Activated T-helper 17 cell treated with anti-CD3 and anti-CD28 coated beads, Interleukin-2, amount 50 U/mL, for 72 hours (primary cell): ENCODE measurements around the gene EYA2. TPM values are rescaled to one million over a fixed set of nuclear protein-coding genes. Genes with fewer than 3 reads are reported as not detected.

Experiments used
- ATAC-seq: fragments of 150-1000 bp; cut with Tn5 transposase; replicated peaks from 2 replicates; pipeline ENCODE4 v1.10.0; 2021; ENCODE audit warnings: mild to moderate bottlenecking, moderate library complexity
- H3K27ac Mint-ChIP-seq: one replicate; pipeline ENCODE4 v1.8.0; 2022; ENCODE audit warnings: mixed read lengths
- H3K27me3 Mint-ChIP-seq: one replicate; pipeline ENCODE4 v1.8.0; 2022; ENCODE audit warnings: mixed read lengths
- H3K36me3 Mint-ChIP-seq: one replicate; pipeline ENCODE4 v1.8.0; 2022; ENCODE audit warnings: low read depth, mild to moderate bottlenecking, mixed read lengths
- H3K4me1 Mint-ChIP-seq: one replicate; pipeline ENCODE4 v1.8.0; 2022; ENCODE audit warnings: mixed read lengths
- H3K4me3 Mint-ChIP-seq: one replicate; pipeline ENCODE4 v1.8.0; 2022; ENCODE audit warnings: mild to moderate bottlenecking, mixed read lengths
- H3K9me3 Mint-ChIP-seq: one replicate; pipeline ENCODE4 v1.8.0; 2022; ENCODE audit warnings: mixed read lengths
- total RNA-seq, 2 donors: library from RNA; stranded (reverse); gene quantifications; one replicate each; pipeline ENCODE4 v1.2.3, GENCODE V29; 2022

Gene EYA2
- total RNA-seq, 2 donors from 2014 or later, result 0.16 TPM; not detected in 1

DNA sequence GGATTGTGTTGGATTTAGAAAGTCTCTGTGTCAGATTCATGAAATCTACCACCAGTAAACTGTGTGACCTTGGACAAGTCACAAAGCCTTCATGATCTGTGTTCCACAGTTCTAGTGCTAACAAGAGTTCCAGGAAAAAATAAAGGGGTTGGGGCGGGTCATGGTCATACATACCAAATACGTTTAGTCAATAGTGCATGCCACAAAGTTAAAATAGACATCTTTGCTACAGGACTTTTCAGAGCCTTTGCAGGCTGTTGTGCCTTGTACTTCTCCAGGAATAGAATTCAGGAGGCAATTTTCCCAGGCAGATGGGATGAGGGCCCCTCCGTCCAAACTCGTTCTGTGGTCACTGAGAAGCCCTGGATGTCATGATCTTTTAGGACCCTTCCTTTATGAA, 127.2 kb downstream of the EYA2 start:
- no peaks in the 10 kb centered on the region for H3K9me3 Mint-ChIP-seq
- H3K36me3 Mint-ChIP-seq, result no peaks in the 10 kb centered on the region
- H3K27me3 Mint-ChIP-seq, result peaks cover 26% of the 10 kb centered on the region
- H3K27ac Mint-ChIP-seq, result no peak overlapping the region
- no peak overlapping the region for H3K4me3 Mint-ChIP-seq
- no peaks in the 10 kb centered on the region for H3K4me1 Mint-ChIP-seq
- ATAC-seq, result no peak

DNA sequence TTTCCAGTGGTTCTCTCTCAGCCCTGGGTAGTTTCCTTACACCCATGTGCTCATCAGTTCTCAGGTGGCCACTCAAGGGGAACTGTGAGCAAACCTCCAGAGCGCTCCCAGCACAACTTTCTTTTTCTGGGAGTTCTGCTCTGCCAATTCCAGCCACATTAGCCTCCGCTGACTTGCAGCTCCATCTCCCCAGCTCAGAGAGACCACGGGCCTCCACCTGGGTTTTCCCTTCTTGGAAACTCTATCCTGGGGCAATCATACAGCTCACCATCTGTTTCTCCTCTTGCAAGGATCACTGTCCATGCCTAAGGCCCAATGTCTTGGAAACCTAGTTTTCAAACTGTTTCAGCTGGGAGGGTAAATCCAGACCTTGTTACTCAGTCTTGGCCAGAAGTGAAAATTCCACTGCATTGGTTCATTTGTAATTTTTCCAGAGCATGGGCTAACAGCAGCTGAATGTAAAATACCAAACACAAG, 129.9 kb downstream of the EYA2 start:
- Mint-ChIP-seq H3K4me1 (no peaks in the 10 kb centered on the region), H3K27me3 (peaks cover 22% of the 10 kb centered on the region), H3K36me3 (no peaks in the 10 kb centered on the region), H3K4me3 (no peak overlapping the region), H3K27ac (no peak overlapping the region), H3K9me3 (no peaks in the 10 kb centered on the region)
- ATAC-seq, result no peak

DNA sequence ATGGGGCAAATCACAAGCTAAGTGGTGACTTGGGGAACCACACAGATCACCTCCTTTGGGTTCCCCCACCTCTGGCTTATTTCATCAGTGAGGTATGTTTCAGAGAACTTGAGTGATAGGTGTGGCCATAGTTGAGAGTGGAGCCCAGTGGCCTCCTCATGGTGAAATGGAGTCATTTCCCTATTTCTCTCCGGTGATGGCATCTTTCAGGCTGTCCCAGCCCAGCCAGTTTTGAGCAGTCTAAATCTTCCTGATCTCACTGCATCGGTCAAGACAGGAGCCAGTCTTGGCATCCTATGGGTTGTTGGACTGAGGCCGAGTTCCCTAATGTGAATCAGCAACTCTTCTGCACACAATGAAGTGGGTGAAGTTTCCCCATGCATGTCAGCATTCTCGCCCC, 132.4 kb downstream of the EYA2 start:
- H3K27me3 Mint-ChIP-seq, result peaks cover 22% of the 10 kb centered on the region
- no peaks in the 10 kb centered on the region for H3K36me3 Mint-ChIP-seq
- H3K9me3 Mint-ChIP-seq, result no peaks in the 10 kb centered on the region
- no peak overlapping the region for H3K4me3 Mint-ChIP-seq
- no peaks in the 10 kb centered on the region for H3K4me1 Mint-ChIP-seq
- no peak overlapping the region for H3K27ac Mint-ChIP-seq
- ATAC-seq, result peak; percentile 68

GRCh38 chr20:47027456-47027855, 132.8 kb downstream of the EYA2 start:
- no peaks in the 10 kb centered on the region for H3K9me3 Mint-ChIP-seq
- ATAC-seq, result no peak
- no peak overlapping the region for H3K4me3 Mint-ChIP-seq
- H3K27ac Mint-ChIP-seq, result no peak overlapping the region
- H3K27me3 Mint-ChIP-seq, result peaks cover 22% of the 10 kb centered on the region
- no peaks in the 10 kb centered on the region for H3K36me3 Mint-ChIP-seq
- no peaks in the 10 kb centered on the region for H3K4me1 Mint-ChIP-seq

GRCh38 chr20:47028487-47028886, 133.8 kb downstream of the EYA2 start:
- peaks cover 22% of the 10 kb centered on the region for H3K27me3 Mint-ChIP-seq
- H3K36me3 Mint-ChIP-seq, result no peaks in the 10 kb centered on the region
- no peak for ATAC-seq
- no peak overlapping the region for H3K27ac Mint-ChIP-seq
- no peak overlapping the region for H3K4me3 Mint-ChIP-seq
- H3K4me1 Mint-ChIP-seq, result no peaks in the 10 kb centered on the region
- H3K9me3 Mint-ChIP-seq, result no peaks in the 10 kb centered on the region

- no peak overlapping the region for H3K4me3 Mint-ChIP-seq
- ATAC-seq, result no peak
- H3K27ac Mint-ChIP-seq, result no peak overlapping the region
- H3K4me1 Mint-ChIP-seq, result no peaks in the 10 kb centered on the region
- H3K27me3 Mint-ChIP-seq, result peaks cover 12% of the 10 kb centered on the region
- H3K36me3 Mint-ChIP-seq, result no peaks in the 10 kb centered on the region
- no peaks in the 10 kb centered on the region for H3K9me3 Mint-ChIP-seq
Measured at GRCh38 chr20:47029845-47030244, 135.2 kb downstream of the EYA2 start.

DNA sequence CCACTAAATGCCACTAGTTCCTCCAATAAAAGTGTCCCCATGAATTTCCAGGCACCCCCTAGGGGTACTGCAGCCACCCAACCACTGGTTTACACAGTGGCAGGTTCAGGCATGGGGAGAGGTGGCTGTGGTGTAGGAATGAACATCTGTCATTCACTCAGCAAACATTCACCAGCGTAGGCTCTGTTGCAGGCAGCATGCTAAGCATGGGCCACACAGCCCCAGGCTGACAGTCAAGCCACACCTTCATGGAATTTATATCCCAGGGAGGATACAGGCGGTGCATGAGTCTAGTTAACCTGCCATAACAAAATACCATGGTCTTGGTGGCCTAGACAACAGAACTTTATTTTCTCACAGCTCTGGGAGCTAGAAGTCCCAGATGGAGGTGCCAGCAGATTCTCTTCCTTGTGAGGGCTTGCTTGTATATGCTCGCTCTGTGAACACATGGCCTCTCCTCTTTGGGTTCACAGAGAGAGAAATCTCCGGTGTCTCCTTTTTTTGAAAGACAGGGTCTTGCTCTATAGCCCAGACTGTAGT, 135.7 kb downstream of the EYA2 start:
- Mint-ChIP-seq H3K9me3 (no peaks in the 10 kb centered on the region), H3K27ac (no peak overlapping the region), H3K36me3 (no peaks in the 10 kb centered on the region), H3K4me3 (no peak overlapping the region), H3K4me1 (no peaks in the 10 kb centered on the region), H3K27me3 (peaks cover 10% of the 10 kb centered on the region)
- ATAC-seq, result no peak

DNA sequence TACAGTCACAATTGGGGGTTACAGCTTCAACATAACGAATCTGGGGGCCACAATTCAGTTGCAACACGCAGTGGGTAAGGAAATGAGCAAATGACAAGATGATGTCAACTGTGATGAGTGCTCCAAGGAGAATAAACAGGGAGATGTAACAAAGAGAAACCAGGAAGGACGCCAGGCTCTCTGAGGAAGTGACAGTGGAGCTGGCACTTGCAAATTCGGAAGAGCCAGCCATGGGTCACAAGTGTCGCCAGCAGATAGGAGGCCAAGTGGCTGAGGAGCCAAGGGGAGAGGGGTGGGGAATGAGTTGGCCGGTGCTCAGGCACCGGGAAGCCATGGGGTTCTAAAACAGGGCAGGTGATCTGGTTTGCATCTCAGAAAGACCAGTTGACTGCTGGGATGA, 136.4 kb downstream of the EYA2 start:
- Mint-ChIP-seq H3K27ac (no peak overlapping the region), H3K27me3 (peaks cover 8% of the 10 kb centered on the region), H3K4me1 (no peaks in the 10 kb centered on the region), H3K9me3 (no peaks in the 10 kb centered on the region), H3K36me3 (no peaks in the 10 kb centered on the region), H3K4me3 (no peak overlapping the region)
- no peak for ATAC-seq

GRCh38 chr20:47031821-47032220, 137.2 kb downstream of the EYA2 start:
- no peaks in the 10 kb centered on the region for H3K9me3 Mint-ChIP-seq
- H3K36me3 Mint-ChIP-seq, result no peaks in the 10 kb centered on the region
- H3K4me3 Mint-ChIP-seq, result no peak overlapping the region
- ATAC-seq, result no peak
- H3K27me3 Mint-ChIP-seq, result peaks cover 16% of the 10 kb centered on the region
- H3K27ac Mint-ChIP-seq, result no peak overlapping the region
- no peaks in the 10 kb centered on the region for H3K4me1 Mint-ChIP-seq

GRCh38 chr20:47032933-47033578, 138.4 kb downstream of the EYA2 start:
- Mint-ChIP-seq H3K27ac (no peak overlapping the region), H3K9me3 (no peaks in the 10 kb centered on the region), H3K4me1 (no peaks in the 10 kb centered on the region), H3K4me3 (no peak overlapping the region), H3K36me3 (no peaks in the 10 kb centered on the region), H3K27me3 (peaks cover 19% of the 10 kb centered on the region)
- ATAC-seq, result no peak

DNA sequence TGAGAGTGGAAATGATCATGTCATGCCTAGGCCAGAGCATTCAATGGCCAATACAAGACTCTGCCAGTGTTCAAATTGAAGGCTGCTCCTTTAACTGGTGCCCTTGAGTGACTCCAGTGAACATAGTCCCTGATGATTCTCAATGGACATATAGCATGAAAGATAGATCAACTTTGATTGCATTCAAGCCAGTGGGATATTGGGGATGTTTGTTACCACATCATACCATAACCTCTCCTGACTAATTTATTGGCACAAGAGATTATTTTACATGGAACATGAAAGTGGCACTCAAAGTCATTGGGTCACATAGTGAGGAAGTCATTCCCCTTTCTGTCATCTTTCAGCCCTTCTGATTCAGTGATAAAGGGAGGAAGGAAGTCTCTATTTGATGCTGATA, 139.0 kb downstream of the EYA2 start:
- Mint-ChIP-seq H3K27ac (no peak overlapping the region), H3K4me1 (no peaks in the 10 kb centered on the region), H3K9me3 (no peaks in the 10 kb centered on the region), H3K36me3 (no peaks in the 10 kb centered on the region), H3K27me3 (peaks cover 19% of the 10 kb centered on the region), H3K4me3 (no peak overlapping the region)
- ATAC-seq, result no peak

GRCh38 chr20:47035026-47035590, 140.5 kb downstream of the EYA2 start:
- Mint-ChIP-seq H3K9me3 (no peaks in the 10 kb centered on the region), H3K27me3 (peaks cover 16% of the 10 kb centered on the region), H3K4me3 (no peak overlapping the region), H3K27ac (no peak overlapping the region), H3K36me3 (no peaks in the 10 kb centered on the region), H3K4me1 (no peaks in the 10 kb centered on the region)
- ATAC-seq, result no peak

GRCh38 chr20:47036091-47036870, 141.6 kb downstream of the EYA2 start:
- H3K9me3 Mint-ChIP-seq, result no peaks in the 10 kb centered on the region
- H3K4me3 Mint-ChIP-seq, result no peak overlapping the region
- no peak overlapping the region for H3K27ac Mint-ChIP-seq
- peaks cover 22% of the 10 kb centered on the region for H3K27me3 Mint-ChIP-seq
- no peak for ATAC-seq
- H3K36me3 Mint-ChIP-seq, result no peaks in the 10 kb centered on the region
- no peaks in the 10 kb centered on the region for H3K4me1 Mint-ChIP-seq

GRCh38 chr20:47038566-47039560, 144.2 kb downstream of the EYA2 start:
- no peak for ATAC-seq
- Mint-ChIP-seq H3K27me3 (peaks cover 31% of the 10 kb centered on the region), H3K4me3 (no peak overlapping the region), H3K27ac (no peak overlapping the region), H3K9me3 (no peaks in the 10 kb centered on the region), H3K36me3 (no peaks in the 10 kb centered on the region), H3K4me1 (no peaks in the 10 kb centered on the region)
